Activated CD8-positive, alpha-beta memory T cell treated with anti-CD3 and anti-CD28 coated beads for 48 hours (primary cell): ENCODE results near the gene CELA1.
"Not testable (repeated sequence)": the region's sequence is repeated elsewhere in the genome, so short reads cannot be mapped to it uniquely, and the experiment has no call there.

Experiments
- DNase-seq, 3 experiments: peaks; one replicate each; pipeline ENCODE4 v3.0.0-alpha.2; 2020; ENCODE audit warnings: low read depth in 2 of 3, low spot score in 2 of 3

Gene CELA1

GRCh38 chr12:51348116-51348515 is 1.6 kb upstream of the CELA1 start:
- DNase-seq = no peak

DNA sequence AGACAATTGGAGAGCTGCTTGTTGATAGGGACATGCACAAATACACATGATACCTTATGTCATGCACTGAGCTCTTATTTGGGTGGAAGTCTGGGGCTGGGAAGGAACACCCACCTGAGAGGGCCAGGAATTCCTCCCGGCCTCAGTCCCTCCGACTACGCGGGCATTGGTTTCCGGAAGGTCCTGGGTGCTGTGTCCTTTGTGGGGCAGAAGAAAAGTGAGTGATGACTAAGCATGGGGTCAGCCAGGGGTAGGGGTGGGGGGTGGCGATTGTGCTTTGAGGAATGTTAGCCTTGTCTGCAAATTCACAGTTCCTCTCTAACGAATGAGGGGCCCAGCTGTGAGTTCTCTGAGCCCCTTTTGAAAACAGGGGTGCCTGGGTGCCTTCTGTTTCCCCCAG is 798 bp downstream of the CELA1 start:
- DNase-seq = no peak

- DNase-seq = no peak
These were observed 3.3 kb downstream of the CELA1 start for GRCh38 chr12:51343201-51343600.

DNA sequence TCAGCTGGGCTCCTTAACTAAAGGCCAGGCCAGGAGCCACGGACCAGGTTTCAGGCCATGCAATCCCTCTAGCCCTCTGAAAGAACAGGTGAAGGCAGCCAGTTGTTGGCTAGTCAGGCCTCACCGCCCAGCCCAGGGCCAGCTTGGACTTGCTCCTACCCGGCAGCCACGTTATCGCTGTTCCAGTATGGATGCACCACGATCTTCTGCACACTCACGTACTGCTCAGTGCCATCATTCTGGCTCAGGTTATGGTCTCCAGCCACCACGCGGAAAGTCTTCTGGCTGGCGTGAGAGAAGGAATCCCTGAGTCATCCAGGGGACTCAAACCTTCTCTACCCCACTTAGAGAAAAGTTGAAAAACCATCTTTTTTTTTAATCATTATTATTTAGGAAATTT is 4.1 kb downstream of the CELA1 start:
- DNase-seq = no peak

GRCh38 chr12:51341251-51342007 is 5.0 kb downstream of the CELA1 start:
- peak in 1 of 3 experiments; percentile 49 for DNase-seq

GRCh38 chr12:51339750-51340149 is 6.7 kb downstream of the CELA1 start:
- no peak for DNase-seq

DNA sequence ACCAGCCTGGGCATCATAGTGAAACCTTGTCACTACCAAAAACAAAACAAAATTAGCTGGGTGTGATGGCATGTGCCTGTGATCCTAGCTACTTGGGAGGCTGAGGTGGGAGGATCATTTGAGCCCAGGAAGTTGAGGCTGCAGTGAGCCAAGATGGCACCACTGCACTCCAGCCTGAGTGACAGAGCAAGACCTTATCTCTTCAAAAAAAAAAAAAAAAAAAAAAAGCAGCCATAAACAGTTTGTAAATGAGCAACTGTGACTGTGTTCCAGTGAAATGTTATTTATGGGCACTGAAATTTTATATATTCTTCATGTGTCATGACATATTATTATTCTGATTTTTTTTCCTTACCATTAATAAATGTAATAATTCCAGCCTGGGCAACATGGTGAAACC is 9.1 kb downstream of the CELA1 start:
- not testable (repeated sequence) for DNase-seq

- DNase-seq = no peak
These were observed 10.5 kb downstream of the CELA1 start for GRCh38 chr12:51335931-51336330.

- no peak for DNase-seq
These were observed 11.7 kb downstream of the CELA1 start for GRCh38 chr12:51334764-51335163.

- no peak for DNase-seq
These were observed 12.9 kb downstream of the CELA1 start for GRCh38 chr12:51333536-51333935.

- DNase-seq = no peak
These were observed 16.3 kb downstream of the CELA1 start for GRCh38 chr12:51330186-51330585.

DNA sequence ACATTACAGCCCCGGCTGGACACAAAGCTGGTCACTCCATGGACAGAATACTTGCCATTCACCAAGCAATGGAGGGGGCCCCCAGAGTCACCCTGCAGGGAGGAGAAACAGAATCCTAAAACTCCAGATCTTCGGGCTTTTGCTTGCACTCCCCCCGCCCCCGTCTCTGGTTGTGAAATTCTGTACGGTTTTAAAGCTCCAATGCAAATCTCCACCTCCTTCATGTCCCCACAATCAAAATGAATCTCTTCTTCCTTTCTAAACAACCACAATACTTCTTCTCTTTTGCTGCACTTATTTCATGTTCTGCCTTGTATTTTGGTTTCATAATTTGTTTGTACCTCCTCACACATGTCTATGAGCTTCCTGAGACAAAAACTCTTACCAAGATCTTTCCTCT is 16.7 kb downstream of the CELA1 start:
- no peak for DNase-seq

DNA sequence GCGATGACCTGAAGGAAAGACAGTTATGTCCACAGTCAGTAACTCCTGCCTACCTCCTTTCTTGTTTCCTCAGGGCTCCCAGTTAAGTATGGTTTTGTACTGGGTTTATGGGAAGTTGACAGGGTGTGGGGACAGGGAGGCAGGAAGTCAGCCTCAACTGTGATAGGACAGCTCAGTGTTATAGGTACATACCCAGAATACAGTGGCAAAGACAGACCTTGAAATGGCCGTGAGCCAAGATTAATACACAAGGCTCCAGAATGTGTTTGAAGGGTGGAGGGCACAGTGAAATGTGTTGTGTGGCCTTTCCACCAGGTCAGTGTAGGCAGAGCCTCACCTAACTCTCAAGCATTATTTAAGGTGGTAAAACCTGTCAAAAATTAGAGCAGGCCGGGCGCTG is 17.9 kb downstream of the CELA1 start:
- no peak for DNase-seq

DNA sequence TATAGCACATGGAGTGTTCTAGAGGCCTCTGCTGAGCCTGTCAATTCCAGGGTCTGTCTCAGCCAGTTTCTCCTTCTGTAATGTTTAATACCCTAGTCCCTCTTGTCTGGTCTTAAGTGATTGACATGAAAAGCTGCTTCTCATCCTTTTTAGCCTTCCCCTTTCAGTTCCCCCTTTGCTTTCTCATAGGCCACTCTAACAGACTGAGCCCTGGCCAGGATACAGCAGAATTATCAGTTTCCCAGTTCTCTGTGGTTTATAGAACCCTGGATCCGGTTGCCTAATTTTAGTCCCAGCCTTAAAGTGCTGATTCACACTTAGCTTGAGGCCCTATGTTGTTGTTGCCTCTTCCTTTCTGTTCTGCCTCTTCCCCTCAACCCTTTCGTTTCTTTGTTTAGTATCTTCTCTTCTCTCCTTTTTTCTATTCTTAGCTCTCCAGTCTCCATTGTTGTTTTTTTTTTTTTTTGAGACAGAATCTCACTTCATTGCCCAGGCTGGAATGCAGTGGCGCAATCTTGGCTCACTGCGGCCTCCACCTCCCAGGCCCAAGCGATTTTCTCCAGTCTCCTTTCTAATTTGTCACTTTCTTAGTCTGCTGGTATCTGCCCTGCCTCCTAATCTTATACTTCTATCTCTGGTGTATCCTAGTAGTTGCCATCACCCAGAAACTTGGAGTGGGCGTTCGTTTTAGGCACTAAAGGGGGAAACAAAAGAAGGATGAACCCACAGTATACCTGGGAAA is 19.6 kb downstream of the CELA1 start:
- DNase-seq = no peak

DNA sequence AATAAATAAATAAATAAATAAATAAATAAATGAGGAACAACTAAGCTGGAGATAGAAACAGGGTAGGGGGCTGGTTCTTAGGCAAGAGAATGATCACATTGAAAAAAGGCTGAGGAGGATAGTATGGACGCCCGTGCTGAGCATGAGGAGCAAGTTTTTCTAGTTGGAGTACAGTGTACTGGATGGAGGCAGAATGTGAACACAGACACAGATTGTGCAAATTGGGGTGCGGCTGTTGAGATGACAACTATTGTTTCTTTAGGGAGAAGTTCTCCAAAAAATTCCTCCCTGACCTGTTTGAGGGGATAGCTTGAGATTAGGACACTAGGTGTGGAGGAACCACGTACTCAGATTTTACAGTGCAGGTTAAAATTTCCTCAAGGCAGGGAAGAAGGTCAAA is 21.5 kb downstream of the CELA1 start:
- DNase-seq = no peak

DNA sequence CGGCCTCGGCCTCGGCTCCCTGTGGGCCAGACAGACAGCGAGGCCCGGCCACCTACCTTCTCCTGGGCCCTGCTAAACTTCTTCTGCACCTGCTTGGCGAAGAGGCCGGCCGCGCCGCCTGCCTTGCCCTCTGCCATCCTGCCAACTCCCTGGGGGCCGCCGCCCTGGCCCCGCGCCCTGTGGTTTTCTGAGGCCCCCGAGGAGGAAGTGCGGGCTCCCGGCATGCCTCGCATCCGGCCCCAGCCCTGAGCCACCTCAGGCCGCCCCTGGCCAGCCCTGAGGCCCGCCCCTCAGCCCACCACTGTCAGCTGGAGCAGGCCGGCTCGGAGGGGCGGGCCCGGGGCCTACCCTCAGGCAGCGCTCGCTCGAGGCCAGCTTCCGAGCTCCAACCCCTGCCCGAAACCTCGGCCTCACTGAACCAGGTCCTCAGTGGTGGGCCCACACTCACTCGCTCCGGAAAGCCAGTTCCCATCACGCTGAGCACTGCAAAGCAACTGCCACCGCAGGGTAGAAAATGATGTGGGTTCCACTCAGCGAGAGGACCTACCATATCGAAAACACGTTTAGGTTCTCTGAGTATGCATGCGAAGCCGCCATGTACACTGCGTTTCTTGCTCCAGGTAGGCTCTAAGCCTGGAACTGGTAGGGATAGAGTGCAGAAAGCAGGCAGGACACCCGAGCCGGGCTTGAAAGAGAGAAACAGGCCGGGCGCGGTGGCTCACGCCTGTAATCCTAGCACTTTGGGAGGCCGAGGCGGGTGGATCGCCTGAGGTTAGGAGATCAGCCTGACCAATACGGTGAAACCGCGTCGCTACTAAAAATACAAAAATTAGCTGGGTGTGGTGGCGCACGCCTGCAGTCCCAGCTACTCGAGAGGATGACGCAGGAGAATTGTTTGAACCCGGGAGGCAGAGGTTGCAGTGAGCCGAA is 22.2 kb downstream of the CELA1 start, which contains the start of gene BIN2:
Gene BIN2 (minus strand): TSS at position 209 of the 930 bp plus-strand sequence. CDS start 72 bp downstream, at position 137.
- DNase-seq = peak; percentile 51 to 65 (median 52)

DNA sequence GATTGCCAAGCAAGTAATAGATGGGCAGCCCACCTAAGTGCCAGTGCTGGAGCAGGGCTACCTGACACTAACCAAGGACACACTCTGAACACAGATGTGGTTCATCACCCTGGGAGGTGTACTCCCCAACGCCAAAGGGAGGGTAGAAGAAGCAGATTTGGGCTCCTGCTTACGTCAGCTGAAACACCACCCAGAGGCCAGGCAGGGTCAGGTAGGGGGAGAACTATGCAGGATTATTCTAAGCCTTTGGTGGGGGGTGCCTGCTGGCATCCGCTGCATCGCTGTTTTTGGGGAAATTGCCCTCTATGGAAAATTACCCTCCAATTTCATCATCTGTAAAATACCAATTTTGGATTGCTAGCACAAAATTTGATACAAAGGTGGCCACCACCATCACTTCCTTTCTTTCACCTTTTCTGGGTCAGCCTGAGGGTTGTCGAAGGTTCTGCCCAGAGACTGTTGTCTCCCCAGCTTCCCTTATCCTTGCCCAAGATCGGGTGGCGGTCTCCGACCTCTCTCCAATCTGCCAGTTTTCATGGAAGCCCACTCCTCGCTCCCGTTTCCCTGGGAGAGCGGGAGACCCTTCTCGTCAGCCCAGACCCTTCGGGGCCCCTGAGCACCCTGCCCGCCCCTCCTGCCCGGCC is 23.0 kb downstream of the CELA1 start:
- peak in 1 of 3 experiments; percentile 21 for DNase-seq

DNA sequence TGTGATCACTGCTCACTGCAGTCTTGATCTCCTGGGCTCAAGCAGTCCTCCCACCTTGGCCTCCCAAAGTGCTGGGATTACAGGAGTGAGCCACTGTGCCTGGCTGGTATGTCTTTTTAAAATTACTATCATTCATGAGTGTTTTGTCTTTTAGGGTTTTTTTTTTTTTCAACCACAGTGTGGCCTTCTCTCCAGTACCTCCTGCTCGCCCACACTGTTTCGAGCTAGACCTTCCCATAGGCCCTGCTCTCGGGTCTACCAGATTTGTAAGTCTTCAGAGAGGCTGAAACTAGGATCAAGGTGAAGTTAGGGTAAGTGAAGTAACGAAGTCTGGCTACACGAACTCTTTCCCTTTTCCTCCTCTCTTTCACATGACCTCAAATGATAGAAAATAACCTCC is 24.0 kb downstream of the CELA1 start:
- no peak for DNase-seq

- no peak for DNase-seq
These were observed 24.6 kb downstream of the CELA1 start for GRCh38 chr12:51321882-51322281.

- DNase-seq = no peak
These were observed 25.7 kb downstream of the CELA1 start for GRCh38 chr12:51320695-51321320.
